HG02884 (cell line): ENCODE data around the gene CDK13.

ENCODE experiments used
- ATAC-seq: cut with Tn5 transposase; IDR thresholded peaks from one replicate; pipeline ENCODE4 v1.9.1; 2021; ENCODE audit warnings: mild to moderate bottlenecking, moderate library complexity; ENCODE audit not compliant: unreplicated experiment

The CDK13 gene

DNA sequence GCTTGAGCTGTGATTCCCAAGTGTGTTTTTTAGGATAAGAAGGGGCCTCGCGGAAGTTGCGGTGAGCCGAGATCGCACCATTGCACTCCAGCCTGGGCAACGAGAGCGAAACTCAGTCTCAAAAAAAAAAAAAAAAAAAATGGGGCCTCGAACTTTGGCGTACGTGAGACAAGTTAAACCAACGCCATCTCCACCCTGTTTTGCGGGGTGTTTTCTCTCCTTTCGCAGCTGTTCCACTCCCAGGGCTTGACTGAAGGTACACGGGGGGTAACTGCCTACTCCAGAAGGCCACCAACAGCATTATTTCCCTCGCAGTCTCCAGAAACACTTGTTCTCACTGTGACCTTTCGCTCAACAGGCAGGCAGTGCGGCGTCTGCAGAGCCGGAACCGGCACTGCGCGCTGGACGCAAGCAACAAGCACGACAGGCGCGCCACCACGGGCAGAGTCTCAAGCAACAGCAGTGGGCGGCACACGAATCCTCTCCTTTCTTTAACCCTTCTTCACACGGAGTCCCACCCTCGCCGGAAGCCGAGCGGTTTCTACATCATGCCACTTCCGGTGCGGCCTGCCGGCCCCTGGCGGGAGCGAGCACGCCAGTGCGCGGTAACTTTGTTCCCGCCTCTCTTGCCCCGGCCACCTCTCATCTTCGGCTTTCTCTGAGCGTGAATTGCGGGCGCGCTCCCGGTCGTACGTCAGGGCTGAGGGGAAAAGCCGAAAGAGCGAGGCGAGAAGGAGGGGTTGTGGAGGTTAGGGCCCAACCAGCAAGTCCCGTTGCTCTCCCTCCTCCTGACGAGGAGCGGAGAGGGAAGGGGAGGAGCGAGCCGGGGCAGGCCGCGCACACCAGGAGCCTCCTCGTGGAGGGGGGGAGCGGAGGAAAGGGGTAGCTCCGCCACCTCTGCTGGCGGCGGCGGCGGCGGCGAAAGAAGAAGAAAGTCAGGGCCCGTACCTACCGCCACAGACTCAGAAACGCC, 814 bp upstream of the CDK13 start:
- peak; percentile 71 for ATAC-seq

DNA sequence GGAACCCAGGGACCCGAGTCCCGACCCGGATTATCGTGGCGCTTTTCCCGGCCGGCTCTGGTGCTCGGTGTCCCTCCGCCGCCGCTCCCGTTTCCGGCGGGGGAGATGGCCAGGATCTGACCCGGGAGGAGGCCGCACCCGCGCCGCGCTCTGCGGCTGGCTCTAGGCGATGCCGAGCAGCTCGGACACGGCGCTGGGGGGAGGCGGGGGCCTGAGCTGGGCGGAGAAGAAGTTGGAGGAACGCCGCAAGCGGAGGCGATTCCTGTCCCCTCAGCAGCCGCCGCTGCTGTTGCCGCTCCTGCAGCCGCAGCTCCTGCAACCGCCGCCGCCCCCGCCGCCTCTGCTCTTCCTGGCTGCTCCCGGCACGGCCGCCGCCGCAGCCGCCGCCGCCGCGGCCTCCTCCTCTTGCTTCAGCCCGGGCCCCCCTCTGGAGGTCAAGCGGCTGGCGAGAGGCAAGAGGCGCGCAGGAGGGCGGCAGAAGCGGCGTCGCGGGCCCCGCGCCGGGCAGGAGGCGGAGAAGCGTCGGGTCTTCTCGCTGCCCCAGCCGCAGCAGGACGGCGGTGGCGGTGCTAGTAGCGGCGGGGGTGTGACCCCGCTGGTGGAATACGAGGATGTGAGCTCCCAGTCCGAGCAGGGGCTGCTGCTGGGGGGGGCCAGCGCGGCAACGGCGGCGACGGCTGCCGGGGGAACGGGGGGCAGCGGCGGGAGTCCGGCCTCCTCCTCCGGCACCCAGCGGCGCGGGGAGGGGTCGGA, 593 bp downstream of the CDK13 start:
- ATAC-seq = no peak

GRCh38 chr7:39951226-39952194, 1.5 kb downstream of the CDK13 start:
- ATAC-seq = peak; percentile 13

DNA sequence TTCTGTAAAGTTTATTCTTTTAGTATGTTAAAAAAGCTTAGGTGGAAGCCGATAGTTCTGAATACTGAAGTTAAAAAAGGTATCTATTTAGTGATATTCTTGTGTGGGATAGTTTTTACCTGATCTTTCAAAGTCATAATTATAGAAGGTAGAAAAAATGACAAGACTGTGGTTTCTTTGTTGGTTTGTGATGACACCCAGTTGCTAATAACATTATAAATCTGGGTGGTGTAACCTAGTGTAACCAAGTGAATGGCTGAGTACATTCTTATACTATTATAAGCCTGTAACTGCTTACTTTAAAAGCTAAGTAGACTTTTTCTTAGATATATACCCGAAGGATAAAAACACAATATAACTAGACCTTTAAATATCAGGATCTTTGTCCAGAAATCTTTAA, 2.3 kb downstream of the CDK13 start:
- ATAC-seq = no peak

- no peak for ATAC-seq
These were observed 2.7 kb downstream of the CDK13 start for GRCh38 chr7:39952803-39953202.

DNA sequence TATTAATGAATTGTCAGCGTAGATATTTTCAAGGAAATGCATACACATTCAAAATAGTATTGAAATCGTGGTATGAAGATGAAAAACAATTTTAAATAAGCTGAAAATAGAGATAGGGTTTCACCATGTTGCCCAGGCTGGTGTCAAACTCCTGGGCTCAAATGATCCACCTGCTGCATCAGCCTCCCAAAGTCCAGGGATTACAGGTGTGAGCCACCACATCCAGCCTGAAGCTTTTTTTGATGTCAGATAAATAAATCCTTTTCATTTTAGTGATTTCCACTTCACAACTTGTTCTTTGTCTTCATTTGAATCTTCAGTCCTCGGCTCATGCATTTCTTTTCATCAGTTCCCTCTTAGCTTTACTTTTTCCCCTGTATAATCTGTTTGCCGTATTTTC, 4.6 kb downstream of the CDK13 start:
- ATAC-seq = no peak

DNA sequence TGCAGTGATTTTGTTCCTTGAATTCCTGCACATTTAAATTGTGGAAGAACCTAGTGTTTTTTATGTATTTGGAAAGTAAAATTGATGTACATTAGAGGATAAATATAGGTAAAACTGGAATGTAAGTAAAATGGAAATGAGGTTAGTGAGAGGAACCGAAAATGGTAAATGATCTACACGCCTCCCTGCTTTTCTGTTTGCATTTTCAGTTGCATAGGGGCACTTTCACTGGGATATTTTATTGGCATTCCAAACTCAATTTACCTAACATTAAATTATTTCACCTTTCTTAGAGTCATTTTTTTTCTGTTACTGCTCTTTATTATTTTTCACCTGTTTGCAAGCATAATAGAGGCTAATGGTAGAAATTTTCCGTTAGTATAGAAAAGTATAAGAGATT, 8.0 kb downstream of the CDK13 start:
- ATAC-seq = no peak

DNA sequence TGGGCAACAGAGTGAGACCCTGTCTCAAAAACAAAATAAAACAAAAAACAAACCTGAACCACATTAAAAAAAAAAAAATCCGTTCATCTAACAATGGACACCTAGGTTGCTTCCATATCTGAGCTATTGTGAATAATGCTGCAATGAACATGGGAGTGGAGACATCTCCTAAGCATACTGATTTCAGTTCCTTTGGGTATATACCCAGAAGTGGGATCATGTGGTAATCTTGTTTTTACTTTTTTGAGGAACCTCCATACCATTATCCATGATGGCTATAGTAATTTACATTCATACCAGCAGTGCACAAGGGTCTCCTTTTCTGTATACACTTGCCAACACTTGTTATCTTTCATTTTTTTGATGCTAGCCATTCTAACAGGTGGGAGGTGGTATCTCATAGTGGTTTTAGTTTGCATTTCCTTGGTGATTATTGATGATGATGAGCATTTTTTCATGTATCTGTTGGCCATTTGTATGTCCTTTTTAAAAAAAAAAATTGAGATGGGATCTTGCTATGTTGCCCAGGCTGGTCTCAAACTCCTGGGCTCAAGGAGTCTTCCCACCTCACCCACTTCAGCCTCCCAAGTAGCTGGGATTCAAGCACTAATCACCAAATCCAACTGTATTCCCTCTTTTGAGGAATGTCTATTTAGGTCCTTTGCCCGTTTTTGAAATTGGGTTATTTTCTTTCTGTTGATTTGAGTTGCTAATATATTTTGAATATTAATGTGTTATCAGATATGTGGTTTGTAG, 17.5 kb downstream of the CDK13 start:
- ATAC-seq = no peak

GRCh38 chr7:39969431-39969830, 19.4 kb downstream of the CDK13 start:
- ATAC-seq = no peak

GRCh38 chr7:39971924-39972323, 21.9 kb downstream of the CDK13 start:
- peak; percentile 48 for ATAC-seq

GRCh38 chr7:39973801-39974200, 23.7 kb downstream of the CDK13 start:
- ATAC-seq = no peak

- ATAC-seq = no peak
These were observed 28.3 kb downstream of the CDK13 start for GRCh38 chr7:39978230-39978934.

DNA sequence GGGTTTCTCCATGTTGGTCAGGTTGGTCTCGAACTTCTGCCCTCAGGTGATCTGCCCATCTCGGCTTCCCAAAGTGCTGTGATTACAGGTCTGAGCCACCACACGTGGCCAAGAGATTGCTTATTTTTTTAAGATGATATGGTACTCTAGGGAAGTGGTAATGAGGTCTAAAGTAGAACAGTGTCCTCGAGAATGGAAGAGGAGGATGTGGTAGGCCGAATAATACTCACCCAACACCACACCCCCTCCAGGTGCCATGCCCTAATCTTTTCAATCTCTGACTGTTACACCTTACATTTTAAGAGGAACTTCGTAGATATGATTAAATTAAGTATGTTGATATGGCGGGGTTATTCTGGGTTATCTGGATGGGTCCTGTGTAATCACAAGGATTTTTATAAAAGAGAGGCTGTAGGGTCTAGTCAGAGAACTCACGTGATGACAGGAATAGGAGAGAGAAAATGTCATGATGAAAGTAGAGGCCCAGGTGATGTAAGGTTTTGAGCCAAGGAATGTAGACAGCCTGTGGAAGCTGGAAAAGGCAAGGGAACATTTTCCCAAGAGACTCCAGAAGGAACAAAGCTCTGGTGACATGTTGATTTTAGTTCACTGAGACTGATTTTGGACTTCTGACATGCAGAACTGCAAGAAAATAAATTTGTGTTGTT, 29.5 kb downstream of the CDK13 start:
- no peak for ATAC-seq

DNA sequence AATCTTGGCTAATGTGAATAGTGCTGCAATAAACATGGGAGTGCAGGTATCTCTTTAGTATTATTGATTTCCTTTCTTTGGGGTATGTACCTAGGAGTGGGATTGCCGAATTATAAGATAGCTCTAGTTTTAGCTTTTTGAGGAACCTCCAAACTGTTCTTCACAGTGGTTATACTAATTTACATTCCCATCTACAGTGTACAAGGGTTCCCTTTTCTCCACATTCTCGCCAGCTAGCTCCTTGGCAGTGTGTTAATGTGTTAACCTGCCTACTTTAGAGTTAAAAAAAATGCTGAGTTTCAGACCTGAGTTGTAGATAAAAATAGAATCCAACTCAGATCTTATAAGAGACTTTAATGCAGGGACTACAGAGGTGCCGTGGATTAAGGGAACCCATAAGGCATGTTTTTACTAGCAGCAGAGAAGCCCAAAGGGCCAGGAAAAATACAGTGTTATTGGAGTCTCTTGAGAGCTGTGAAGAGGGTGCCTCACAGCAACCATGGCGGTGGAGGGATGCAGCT, 35.4 kb downstream of the CDK13 start:
- no peak for ATAC-seq

DNA sequence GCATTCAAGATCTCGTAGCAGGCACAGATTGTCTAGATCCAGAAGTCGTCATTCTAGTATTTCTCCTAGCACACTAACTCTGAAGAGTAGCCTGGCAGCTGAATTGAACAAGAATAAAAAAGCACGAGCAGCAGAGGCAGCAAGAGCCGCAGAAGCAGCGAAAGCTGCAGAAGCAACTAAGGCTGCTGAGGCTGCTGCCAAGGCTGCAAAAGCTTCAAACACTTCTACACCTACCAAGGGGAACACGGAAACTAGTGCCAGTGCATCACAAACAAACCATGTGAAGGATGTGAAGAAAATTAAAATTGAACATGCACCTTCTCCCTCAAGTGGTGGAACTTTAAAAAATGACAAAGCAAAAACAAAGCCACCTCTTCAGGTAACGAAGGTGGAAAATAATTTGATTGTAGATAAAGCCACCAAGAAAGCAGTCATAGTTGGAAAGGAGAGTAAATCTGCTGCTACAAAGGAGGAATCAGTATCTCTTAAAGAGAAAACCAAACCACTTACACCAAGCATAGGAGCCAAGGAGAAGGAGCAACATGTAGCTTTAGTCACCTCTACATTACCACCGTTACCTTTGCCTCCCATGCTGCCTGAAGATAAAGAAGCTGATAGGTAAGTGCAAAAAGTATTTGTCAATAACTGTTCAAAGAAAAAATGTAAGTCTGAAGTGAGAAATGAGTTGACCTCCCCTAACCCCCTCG, 37.7 kb downstream of the CDK13 start:
- ATAC-seq = no peak

DNA sequence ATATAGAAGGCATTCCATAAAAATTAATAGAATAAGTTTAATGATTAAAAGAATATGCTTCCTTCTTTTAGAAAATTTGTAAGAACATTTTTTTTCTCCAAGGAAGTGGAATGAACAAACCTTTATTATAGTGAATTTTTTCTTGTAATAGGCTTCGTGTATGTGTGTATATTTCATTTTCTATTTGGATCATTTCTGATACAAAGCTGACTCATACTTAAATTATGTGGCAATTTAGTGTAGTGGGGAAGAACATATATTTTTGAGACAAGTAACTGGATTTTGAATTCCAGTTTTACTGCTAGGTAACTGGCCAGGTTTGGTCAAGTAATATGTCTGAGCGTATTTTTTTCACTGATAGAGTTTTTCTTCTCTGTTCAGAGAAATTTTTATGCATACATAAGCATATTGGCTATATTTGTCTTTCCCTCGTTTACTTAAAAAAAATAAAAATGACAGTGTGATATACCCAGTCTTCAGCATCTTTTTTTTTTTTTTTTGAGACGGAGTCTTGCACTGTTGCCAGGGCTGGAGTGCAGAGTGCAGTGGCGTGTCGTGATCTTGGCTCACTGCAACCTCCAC, 50.8 kb downstream of the CDK13 start:
- ATAC-seq = no peak

DNA sequence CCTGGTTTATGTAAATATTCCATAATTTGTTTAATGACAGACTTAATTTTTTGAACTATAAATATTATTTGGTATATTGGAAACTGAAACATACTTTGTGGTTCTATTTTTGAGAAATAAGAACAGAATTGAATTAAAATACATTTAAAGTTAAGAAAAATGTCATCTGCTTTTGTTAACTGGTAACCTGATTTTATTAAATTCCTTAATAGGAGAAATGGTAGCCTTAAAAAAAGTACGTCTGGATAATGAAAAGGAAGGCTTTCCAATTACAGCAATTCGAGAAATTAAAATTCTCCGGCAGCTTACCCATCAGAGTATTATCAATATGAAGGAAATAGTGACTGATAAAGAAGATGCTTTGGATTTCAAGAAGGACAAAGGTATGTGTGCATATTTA, 51.6 kb downstream of the CDK13 start:
- ATAC-seq = no peak

DNA sequence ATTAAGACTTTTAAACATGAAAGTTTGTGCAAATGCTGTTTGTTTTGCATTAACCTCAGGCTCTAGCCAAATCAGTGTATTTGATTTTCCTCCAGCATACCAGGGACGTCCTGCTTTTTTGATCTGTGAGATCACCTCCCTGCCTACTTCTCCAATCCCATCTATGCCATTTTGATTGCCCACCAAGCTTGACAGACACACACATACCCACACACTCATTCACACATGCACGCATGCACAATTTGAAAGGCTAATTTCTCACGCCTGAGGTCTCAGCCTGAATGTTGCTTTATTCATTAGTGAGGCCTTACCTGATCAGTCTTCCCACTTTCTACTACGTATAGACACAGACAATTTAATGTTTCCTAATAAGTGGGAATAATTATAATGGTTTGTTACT, 53.5 kb downstream of the CDK13 start:
- no peak for ATAC-seq
